GM19397 (cell line): Measurements from ENCODE around the gene MACROD2.
"Not testable (repeated sequence)": the region's sequence is repeated elsewhere in the genome, so short reads cannot be mapped to it uniquely, and the experiment has no call there.

Experiments used
- ATAC-seq: cut with Tn5 transposase; IDR thresholded peaks from one replicate; pipeline ENCODE4 v1.9.1; 2021; ENCODE audit warnings: mild to moderate bottlenecking, moderate library complexity; ENCODE audit not compliant: unreplicated experiment

MACROD2 gene

DNA sequence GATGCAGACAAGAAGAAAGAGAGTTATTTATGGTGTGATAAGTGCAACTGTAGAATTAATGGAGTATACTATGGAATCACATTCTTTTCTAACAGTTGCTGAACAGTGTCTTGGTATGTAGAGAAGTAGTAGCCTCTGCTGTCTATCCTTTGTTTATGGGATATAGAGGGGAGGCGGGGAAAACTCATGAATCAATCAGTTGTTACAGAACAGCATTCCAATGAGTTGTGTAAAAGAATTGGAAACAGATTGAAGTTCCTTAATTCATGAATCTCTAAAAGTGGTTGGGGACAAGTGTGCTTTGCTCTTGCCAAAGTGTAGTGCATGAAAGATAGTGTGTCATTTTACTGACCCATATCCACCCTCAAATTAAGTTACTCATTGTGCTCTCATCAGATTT is 264.4 kb downstream of the MACROD2 start:
- ATAC-seq, result no peak

GRCh38 chr20:14260367-14260766 is 265.1 kb downstream of the MACROD2 start:
- no peak for ATAC-seq

DNA sequence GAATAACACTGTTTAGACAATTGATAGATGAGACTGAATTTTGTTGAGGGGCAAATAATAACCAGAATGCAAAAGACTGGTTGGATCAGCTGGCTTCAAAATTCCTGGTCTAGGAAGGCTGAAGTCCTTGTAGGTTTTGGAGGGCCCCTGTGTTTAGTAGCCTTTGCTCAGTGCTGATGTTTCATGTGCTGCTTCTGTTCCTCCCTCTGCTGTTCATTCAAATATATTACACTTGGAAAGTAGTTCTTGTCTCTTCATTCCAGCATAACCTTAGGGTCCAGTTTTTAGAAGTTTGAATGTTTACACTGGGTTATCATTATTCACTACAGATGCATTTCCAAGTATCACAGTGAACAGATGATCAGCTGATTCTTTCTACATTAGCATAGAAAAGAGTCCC is 269.6 kb downstream of the MACROD2 start:
- ATAC-seq, result no peak

- ATAC-seq, result no peak
Measured at GRCh38 chr20:14266246-14266645, 270.9 kb downstream of the MACROD2 start.

- ATAC-seq, result not testable (repeated sequence)
Measured at GRCh38 chr20:14270751-14271150, 275.4 kb downstream of the MACROD2 start.

DNA sequence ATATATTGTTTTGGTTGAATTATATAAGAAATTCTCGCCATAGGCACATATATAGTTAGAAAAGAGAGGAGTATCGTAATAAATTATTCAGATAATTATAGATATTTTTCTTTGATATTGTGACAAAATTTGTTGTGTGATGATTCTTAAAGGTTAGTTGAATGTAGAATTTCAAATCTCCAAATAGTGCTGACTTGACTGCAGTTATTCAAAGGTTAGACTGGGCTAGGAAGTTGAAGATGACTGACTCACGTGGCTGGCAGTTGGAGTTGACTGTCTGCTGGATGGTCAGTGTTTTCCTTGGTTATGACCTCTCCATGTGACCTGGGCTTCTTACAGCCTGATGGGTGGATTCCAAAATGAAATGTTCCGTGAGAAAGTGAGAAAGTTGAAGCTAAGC is 286.8 kb downstream of the MACROD2 start:
- no peak for ATAC-seq

DNA sequence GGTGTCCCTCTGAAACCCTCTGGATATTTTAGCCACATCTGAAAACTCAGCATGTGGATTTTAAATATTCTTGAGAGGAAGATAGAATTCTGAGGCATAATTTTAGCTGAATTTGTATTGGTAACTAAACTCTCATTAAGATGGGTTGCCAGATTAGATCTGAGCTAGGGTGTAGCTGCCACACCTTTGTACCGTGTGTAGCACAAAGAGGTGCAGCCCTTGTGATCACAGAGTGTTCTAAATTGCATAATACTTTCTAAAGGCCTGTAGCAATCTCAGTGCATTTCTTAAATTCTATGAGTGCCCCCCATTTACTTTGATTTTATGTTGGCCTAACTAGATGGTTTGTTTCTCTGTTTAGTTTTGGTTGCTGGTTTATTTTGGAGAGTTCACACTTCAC is 289.1 kb downstream of the MACROD2 start:
- ATAC-seq, result no peak

DNA sequence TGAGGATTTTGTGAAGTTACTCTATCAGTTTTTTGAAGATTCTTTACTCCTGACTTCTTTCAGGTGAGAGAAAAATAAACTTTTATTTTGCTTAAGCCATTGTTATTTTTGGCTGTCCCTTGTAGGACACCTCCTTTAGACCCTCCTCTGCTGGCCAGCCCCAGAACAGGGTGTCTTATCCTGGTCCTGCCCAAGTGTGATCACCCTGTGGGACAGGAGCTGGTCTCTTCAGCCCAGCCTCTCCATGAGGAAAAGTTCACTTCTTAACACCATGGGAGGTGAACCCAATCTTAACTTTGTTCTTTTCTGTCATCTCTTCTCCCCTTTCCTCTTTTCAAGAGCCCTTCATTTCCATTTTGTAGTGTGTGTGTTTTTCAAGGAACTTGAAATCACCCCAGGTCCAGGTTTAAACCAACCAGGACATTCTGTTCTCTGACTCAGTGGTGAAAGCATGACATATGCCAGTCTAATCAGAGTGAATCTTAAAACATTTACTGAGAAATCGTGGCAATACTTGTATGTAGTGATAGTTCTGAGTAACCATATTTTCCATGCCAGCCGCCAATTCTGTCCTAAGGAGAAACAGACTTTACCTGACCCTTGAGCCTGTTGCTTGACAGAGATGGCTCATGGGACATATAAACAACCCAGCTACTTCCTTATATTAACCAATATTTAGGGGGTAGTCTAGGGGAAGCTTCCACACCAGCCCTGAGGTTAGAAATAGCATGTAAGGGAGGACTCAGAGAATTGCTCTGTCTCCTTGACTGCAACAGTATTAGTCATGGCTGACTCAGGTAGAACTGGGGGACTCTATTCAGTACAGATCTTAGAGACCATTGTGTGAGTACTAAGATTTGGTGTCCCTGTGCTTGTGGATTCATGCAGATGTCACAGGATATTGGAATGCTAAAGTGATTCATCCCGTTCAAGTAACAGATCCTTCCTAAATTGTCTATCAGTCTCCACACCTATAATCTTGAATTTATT is 293.3 kb downstream of the MACROD2 start:
- no peak for ATAC-seq

DNA sequence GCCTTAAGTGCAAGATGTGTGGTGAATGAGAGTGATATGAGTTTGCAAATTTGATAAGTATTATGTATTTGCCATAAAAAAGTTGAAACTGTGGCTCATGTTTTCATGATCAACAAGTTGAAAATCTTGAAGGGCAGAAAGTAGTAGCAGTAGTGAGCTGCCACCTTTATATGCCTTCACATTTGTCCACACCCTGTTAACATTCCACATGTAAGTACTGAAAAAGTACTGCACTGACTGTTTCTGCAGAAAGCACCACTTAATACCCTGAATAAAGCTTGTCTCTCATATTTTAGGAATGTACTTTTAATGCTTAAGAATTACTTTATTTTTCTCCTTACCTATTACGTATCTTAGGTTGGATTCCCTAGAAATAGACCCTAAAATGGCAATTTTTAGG is 296.2 kb downstream of the MACROD2 start:
- ATAC-seq, result no peak

DNA sequence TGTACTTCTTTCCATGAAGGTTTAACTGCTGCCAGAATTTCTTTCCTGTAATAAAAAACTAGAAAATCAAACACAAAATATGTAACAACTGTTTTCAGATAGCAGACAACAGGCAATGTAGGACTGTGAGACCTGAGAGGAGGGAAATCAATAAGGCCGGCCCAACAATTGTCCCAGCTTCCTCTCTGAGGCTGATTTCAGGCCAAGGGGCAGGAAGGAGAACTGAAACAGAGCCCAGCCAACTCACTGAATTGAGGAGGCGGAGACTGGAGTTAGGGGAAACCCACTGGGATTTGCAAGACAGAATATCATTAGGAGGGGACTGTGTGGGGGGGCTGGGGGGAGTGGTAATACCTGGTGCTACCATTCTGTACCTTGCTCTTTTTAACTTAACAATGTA is 299.9 kb downstream of the MACROD2 start:
- ATAC-seq, result no peak

- ATAC-seq, result no peak
Measured at GRCh38 chr20:14295770-14296309, 300.5 kb downstream of the MACROD2 start.

GRCh38 chr20:14299831-14300230 is 304.5 kb downstream of the MACROD2 start:
- ATAC-seq, result no peak

DNA sequence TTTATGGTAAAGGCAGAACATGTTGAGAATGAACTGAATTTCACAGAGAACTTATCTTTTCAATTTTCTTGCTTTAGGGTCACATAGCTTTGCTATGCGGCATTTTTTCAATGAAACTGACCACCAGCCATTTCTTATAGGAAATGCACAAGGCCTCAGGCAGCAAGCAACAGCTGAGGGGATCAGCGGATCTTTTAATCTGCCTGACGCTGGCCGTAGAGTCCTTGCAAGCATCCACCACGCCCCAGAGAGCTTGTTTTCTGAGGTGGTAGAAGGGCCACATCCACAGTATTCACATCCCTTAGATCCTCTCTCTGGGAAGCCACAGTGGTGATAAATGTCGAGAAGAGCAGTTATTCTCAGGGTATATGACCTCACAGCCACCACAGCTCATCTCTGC is 307.8 kb downstream of the MACROD2 start:
- ATAC-seq, result no peak

GRCh38 chr20:14303651-14304050 is 308.3 kb downstream of the MACROD2 start:
- no peak for ATAC-seq

DNA sequence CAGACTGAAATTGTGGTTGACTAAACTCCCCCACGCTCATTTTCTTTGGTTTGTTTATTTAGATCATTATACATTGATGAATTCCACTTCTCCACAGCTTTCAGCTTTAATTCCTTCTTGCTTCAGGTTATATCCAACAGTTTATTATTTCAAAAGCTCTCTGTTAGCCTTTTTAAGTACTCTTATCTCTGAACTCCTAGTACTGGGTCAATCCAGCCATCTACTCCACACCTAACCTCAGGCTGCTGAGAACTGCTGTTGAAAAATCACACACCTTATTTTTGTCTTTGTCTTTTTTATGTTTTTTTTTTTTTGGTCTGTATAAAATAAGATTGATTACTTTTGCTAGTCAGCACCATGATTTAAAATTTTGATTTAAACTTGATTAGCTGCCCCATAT is 309.2 kb downstream of the MACROD2 start:
- ATAC-seq, result no peak

- no peak for ATAC-seq
Measured at GRCh38 chr20:14307956-14308355, 312.6 kb downstream of the MACROD2 start.

DNA sequence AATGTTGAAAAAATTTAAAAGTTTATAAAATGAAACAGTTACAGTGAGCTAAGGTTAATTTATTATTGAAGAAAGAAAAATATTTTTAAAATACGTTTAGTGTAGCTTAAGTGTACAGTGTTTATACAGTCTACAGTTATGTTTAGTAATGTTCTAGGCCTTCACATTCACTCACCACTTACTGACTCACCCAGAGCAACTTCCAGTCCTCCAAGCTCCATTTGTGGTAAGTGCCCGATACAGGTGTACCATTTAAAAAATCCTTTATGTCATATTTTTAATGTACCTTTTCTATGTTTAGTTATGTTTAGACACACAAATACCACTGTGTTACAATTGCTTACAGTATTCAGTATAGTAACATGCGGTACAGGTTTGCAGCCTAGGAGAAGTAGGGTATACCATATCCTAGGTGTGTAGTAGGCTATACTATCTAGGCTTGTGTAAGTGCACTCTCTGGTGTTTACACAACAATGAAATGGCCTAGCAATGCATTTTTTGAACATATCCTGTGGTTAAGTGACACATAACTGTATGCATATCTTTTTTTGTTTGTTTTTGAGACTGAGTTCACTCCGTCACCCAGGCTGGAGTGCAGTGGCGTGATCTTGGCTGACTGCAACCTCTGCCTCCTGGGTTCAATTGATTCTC is 315.8 kb downstream of the MACROD2 start:
- no peak for ATAC-seq

DNA sequence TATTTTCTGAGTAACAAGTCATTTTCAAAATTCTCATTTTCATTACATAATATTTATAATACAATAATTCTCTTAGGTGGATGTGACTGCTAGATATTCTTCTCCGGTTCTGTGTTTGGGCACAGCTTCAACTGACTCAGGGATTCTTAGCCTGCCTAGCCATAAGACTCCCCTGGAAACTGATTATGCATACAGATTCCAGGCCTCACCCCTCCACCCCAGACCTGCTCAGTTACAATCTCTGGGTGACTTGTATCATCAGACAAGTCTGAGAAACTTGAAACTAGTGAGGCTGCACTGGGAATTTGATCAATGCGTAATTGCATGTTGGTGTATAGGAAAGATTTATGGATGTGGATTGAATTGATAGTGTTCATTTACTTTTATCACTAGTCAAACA is 316.7 kb downstream of the MACROD2 start:
- ATAC-seq, result no peak

- ATAC-seq, result no peak
Measured at GRCh38 chr20:14313341-14314020, 318.2 kb downstream of the MACROD2 start.

DNA sequence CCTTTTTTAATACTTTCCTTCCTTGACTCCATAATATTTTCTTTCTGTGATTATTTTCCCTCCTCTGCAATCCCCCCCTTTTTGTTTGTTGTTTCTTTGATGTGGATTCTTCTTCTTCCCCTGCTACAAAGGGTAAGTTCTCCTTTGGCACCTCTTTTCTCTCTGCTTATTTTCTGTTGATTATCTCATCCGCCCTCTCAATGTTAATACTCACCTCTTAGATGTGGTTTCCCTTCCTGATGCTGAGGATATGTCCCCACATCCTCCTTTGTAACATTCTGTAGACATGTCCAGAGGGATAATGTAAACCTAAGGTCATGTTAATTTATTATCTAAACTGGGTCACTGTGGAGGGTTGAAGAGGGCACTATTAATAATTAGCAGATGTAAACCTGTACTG is 324.4 kb downstream of the MACROD2 start:
- ATAC-seq, result no peak

GRCh38 chr20:14331646-14332045 is 336.3 kb downstream of the MACROD2 start:
- ATAC-seq, result no peak
